Panc1 (cell line): ENCODE measurements around the gene BCL2L11. TPM values are rescaled to one million over a fixed set of nuclear protein-coding genes. Genes with fewer than 3 reads are reported as not detected.

ENCODE experiments used
- ATAC-seq: fragments of 200-7000 bp; cut with Tn5 transposase; 2 replicates; pipeline ENCODE4 v1.9.1; 2020; ENCODE audit warnings: mild to moderate bottlenecking, moderate library complexity
- BruUV-seq: library from RNA; stranded (reverse); fragments of 400-500 nt; replicated peaks from 2 replicates; lab custom pipeline; 2021; lab: Mats Ljungman, UMichigan
- CTCF ChIA-PET: fragments of 300-600 bp; sonication (Branson Sonifier 250); formaldehyde crosslinking; loops from one replicate; lab custom pipeline; 2022; ENCODE audit warnings: antibody characterized with exemption; lab: Charles Lee
- POLR2A ChIA-PET: fragments of 300-600 bp; sonication (Branson Sonifier 250); formaldehyde crosslinking; loops from one replicate; lab custom pipeline; 2022; ENCODE audit warnings: antibody characterized with exemption; lab: Charles Lee
- DNase-seq: peaks from one replicate; pipeline ENCODE4 v3.0.0-alpha.2; 2010; ENCODE audit warnings: low read depth, low spot score
- H3K27ac ChIP-seq: 2 replicates; pipeline ENCODE4 v1.5.1; 2011; ENCODE audit warnings: mild to moderate bottlenecking, low read length, inconsistent platforms
- H3K27me3 ChIP-seq: fragments of 200-500 bp; sonication (Bioruptor generic); 2 replicates; pipeline ENCODE4 v1.6.0; 2014; ENCODE audit warnings: low read length, inconsistent platforms; ENCODE audit not compliant: control insufficient read depth, insufficient read depth
- H3K36me3 ChIP-seq: fragments of 200-500 bp; sonication (Bioruptor generic); 2 replicates; pipeline ENCODE4 v1.5.1; 2014; ENCODE audit warnings: inconsistent platforms, mild to moderate bottlenecking, low read length, moderate library complexity; ENCODE audit not compliant: control insufficient read depth, insufficient read depth
- H3K4me1 ChIP-seq: 2 replicates; pipeline ENCODE4 v1.5.1; 2011; ENCODE audit warnings: inconsistent platforms, mild to moderate bottlenecking, low read length, moderate library complexity; ENCODE audit not compliant: control insufficient read depth, insufficient read depth
- H3K4me3 ChIP-seq, 2 experiments: 2 replicates each; pipeline ENCODE4 v1.5.1; 2011 to 2012; ENCODE audit warnings: low read depth in 2 of 2, low read length in 2 of 2, mild to moderate bottlenecking in 2 of 2, inconsistent platforms in 1 of 2, moderate library complexity in 1 of 2
- H3K9me3 ChIP-seq: fragments of 200-500 bp; sonication (Bioruptor generic); 2 replicates; pipeline ENCODE4 v1.5.1; 2014; ENCODE audit warnings: low read depth, mild to moderate bottlenecking, inconsistent platforms, low read length, moderate library complexity; ENCODE audit not compliant: control insufficient read depth, insufficient read depth
- POLR2AphosphoS5 ChIP-seq: IDR thresholded peaks from 2 replicates; pipeline ENCODE4 v1.6.1; 2012; ENCODE audit warnings: mild to moderate bottlenecking, low read depth, low read length, moderate library complexity
- SIN3A ChIP-seq: IDR thresholded peaks from 2 replicates; pipeline ENCODE4 v1.6.1; 2012; ENCODE audit warnings: low read depth, mild to moderate bottlenecking, low read length, moderate library complexity, borderline replicate concordance; ENCODE audit not compliant: insufficient read depth
- TCF7L2 ChIP-seq: IDR thresholded peaks from 2 replicates; pipeline ENCODE4 v1.6.1; 2011; ENCODE audit warnings: mild to moderate bottlenecking, low read depth, low read length, inconsistent platforms
- in situ Hi-C: cut with HindIII; loops from 2 replicates; pipeline ENCODE4 v1.10.0; 2016; ENCODE audit warnings: low sequenced_read_pairs, low pct_unique_long_range_greater_than_20kb
- intact Hi-C: fragments of 100-400 bp; cut with micrococcal nuclease; formaldehyde crosslinking; loops from one replicate; pipeline ENCODE4 v1.10.0; 2022; ENCODE audit not compliant: unreplicated experiment
- total RNA-seq: library from RNA; stranded (reverse); gene quantifications from one replicate; pipeline ENCODE4 v1.2.1, GENCODE V29; 2021; ENCODE audit not compliant: unreplicated experiment
- TF ChIP-seq, protein P1 (sequence below): fragments of 450-650 bp; IDR thresholded peaks from 2 replicates; pipeline ENCODE4 v1.5.1; 2017; ENCODE audit warnings: mild to moderate bottlenecking
- TF ChIP-seq, protein P2 (sequence below), 2 experiments: IDR thresholded peaks; 2 replicates each; pipeline ENCODE4 v1.6.1; 2011 to 2012; ENCODE audit warnings: low read depth in 2 of 2, control low read depth in 1 of 2, low read length in 1 of 2, mild to moderate bottlenecking in 1 of 2, moderate library complexity in 1 of 2; ENCODE audit not compliant: insufficient read depth in 1 of 2

The BCL2L11 gene
- total RNA-seq, 1 experiment from 2014 or later: 43.8 TPM

DNA sequence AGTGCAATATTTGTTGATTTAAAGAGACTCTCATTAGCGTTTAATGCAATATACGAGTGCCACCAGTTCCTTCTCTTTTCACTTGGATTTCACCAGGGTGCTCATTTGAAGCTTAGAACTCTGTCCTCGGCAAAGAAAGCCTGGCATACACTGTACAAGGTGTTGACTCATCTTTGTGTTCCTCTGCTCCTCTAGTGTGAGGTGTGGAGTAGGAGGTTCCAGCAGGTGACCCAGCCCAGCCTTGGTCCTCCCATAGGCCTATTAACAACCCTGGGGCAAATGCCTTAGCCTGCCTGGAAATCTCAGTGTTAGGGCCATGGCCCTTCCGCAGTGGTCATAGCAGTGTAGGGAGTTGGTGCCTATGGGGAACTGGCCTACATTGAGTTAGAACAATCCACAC, 20.1 kb downstream of the BCL2L11 start:
- Histone ChIP-seq H3K27ac (no peak overlapping the region), H3K27me3 (no peaks in the 10 kb centered on the region), H3K4me3 (no peak overlapping the region), H3K4me1 (no peaks in the 10 kb centered on the region), H3K36me3 (peaks cover 9% of the 10 kb centered on the region; the same call in 1 of the 2 replicates), H3K9me3 (no peaks in the 10 kb centered on the region)
- BruUV-seq: no TSS peak
- CTCF ChIA-PET: no interaction called here
- POLR2A ChIA-PET: no interaction called here
- in situ Hi-C loops (no loop called here), intact Hi-C loops (no loop called here)
- ATAC-seq (no peak), DNase-seq (no peak)
- TF ChIP-seq, protein P1, sequence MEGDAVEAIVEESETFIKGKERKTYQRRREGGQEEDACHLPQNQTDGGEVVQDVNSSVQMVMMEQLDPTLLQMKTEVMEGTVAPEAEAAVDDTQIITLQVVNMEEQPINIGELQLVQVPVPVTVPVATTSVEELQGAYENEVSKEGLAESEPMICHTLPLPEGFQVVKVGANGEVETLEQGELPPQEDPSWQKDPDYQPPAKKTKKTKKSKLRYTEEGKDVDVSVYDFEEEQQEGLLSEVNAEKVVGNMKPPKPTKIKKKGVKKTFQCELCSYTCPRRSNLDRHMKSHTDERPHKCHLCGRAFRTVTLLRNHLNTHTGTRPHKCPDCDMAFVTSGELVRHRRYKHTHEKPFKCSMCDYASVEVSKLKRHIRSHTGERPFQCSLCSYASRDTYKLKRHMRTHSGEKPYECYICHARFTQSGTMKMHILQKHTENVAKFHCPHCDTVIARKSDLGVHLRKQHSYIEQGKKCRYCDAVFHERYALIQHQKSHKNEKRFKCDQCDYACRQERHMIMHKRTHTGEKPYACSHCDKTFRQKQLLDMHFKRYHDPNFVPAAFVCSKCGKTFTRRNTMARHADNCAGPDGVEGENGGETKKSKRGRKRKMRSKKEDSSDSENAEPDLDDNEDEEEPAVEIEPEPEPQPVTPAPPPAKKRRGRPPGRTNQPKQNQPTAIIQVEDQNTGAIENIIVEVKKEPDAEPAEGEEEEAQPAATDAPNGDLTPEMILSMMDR: no peak
- no peak for TF ChIP-seq POLR2AphosphoS5
- no peak for TF ChIP-seq SIN3A
- TF ChIP-seq TCF7L2: no peak
- TF ChIP-seq, protein P2, sequence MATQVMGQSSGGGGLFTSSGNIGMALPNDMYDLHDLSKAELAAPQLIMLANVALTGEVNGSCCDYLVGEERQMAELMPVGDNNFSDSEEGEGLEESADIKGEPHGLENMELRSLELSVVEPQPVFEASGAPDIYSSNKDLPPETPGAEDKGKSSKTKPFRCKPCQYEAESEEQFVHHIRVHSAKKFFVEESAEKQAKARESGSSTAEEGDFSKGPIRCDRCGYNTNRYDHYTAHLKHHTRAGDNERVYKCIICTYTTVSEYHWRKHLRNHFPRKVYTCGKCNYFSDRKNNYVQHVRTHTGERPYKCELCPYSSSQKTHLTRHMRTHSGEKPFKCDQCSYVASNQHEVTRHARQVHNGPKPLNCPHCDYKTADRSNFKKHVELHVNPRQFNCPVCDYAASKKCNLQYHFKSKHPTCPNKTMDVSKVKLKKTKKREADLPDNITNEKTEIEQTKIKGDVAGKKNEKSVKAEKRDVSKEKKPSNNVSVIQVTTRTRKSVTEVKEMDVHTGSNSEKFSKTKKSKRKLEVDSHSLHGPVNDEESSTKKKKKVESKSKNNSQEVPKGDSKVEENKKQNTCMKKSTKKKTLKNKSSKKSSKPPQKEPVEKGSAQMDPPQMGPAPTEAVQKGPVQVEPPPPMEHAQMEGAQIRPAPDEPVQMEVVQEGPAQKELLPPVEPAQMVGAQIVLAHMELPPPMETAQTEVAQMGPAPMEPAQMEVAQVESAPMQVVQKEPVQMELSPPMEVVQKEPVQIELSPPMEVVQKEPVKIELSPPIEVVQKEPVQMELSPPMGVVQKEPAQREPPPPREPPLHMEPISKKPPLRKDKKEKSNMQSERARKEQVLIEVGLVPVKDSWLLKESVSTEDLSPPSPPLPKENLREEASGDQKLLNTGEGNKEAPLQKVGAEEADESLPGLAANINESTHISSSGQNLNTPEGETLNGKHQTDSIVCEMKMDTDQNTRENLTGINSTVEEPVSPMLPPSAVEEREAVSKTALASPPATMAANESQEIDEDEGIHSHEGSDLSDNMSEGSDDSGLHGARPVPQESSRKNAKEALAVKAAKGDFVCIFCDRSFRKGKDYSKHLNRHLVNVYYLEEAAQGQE (IDR thresholded peaks at IDR 0.05; ENCODE audit: insufficient read depth in 1 of 2, low read depth in 2 of 2, low read length in 1 of 2): no peak

DNA sequence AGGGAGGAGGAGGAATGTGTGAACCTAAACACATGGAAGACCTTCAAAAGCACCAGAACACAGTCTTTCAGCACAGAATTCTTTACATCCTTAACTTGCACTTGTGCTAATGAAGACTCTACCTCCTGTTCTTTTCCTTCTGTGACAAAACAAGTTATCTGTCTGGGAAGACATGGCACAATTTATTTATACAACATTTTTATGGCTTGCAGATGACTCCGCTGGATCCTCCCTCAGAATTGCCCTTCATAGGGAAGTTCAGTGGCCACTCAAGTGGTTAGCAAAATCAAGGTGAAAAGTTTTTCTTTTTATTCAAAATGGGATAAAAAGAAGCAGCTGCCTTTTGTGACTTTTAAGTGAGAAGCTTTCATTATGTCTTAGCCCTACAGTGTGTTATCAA, 21.4 kb downstream of the BCL2L11 start:
- H3K9me3 ChIP-seq: no peaks in the 10 kb centered on the region
- peaks cover 9% of the 10 kb centered on the region for H3K36me3 ChIP-seq
- no peak overlapping the region for H3K27ac ChIP-seq
- ATAC-seq: no peak
- ChIA-PET POLR2A (interaction anchor here (0.6 kb wide), 1 partner anchor 537 kb away, joined by 3 read pairs; no protein-coding TSS in a partner anchor), CTCF (no interaction called here)
- no peaks in the 10 kb centered on the region for H3K27me3 ChIP-seq
- BruUV-seq: no TSS peak
- intact Hi-C loops: no loop called here
- in situ Hi-C loops: no loop called here
- H3K4me3 ChIP-seq: no peak overlapping the region
- TF ChIP-seq POLR2AphosphoS5 (no peak), TCF7L2 (no peak), SIN3A (no peak)
- TF ChIP-seq, protein P2 (IDR thresholded peaks at IDR 0.05; ENCODE audit: insufficient read depth in 1 of 2, low read depth in 2 of 2, low read length in 1 of 2): no peak
- TF ChIP-seq, protein P1: no peak
- no peak for DNase-seq
- H3K4me1 ChIP-seq: no peaks in the 10 kb centered on the region
